ENCODE data around the gene ZNF343. TPM values are rescaled to one million over a fixed set of nuclear protein-coding genes. Genes with fewer than 3 reads are reported as not detected.

Gene ZNF343
- polyA plus RNA-seq, 1 of the 3 experiments (the other 2 are of a cell fraction), result 11.0 TPM

DNA sequence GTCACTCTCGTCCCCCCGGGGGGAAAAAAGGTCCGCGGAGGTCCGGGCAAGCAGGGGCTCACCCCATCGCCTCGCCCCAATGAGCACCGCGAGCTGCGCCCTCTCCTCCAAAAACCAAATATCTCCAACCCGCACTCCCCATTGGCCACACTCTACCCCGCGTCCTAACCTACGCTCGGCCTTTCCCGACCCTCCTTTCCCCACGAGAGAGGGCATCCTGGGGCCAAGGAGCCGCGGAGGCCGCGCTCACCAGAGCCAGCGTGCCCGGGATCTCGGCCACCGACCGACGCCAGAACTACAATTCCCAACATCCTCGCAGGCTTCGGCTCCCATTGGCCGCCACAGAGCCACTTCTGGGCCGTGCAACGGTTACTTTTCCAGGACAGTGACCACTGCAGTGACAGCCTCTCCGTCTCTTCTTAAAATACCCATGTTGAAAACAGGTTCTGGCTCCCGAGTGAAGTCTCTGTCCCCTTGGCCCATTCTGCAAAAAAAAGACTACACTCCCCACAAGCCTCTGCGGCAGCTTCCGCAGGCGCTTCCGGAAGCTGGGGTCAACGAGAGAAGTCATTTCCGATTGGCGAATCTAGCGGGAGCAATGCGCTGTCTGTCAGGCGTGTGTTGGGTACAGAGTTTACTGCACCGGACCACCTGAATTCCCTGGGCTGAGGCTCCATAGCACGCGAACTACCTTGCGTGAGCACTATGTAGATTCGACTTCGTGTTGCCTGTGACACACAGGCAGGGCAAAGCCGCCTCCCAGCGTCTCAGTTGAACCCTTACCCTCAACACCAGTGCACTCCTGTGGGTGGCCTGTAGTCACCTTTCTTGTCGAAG is at the start of gene ZNF343 (continued):
- TF ChIP-seq, protein P1, sequence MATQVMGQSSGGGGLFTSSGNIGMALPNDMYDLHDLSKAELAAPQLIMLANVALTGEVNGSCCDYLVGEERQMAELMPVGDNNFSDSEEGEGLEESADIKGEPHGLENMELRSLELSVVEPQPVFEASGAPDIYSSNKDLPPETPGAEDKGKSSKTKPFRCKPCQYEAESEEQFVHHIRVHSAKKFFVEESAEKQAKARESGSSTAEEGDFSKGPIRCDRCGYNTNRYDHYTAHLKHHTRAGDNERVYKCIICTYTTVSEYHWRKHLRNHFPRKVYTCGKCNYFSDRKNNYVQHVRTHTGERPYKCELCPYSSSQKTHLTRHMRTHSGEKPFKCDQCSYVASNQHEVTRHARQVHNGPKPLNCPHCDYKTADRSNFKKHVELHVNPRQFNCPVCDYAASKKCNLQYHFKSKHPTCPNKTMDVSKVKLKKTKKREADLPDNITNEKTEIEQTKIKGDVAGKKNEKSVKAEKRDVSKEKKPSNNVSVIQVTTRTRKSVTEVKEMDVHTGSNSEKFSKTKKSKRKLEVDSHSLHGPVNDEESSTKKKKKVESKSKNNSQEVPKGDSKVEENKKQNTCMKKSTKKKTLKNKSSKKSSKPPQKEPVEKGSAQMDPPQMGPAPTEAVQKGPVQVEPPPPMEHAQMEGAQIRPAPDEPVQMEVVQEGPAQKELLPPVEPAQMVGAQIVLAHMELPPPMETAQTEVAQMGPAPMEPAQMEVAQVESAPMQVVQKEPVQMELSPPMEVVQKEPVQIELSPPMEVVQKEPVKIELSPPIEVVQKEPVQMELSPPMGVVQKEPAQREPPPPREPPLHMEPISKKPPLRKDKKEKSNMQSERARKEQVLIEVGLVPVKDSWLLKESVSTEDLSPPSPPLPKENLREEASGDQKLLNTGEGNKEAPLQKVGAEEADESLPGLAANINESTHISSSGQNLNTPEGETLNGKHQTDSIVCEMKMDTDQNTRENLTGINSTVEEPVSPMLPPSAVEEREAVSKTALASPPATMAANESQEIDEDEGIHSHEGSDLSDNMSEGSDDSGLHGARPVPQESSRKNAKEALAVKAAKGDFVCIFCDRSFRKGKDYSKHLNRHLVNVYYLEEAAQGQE (IDR thresholded peaks at IDR 0.05; ENCODE audit: low read depth, low read length), result no peak
- TF ChIP-seq, protein P2, sequence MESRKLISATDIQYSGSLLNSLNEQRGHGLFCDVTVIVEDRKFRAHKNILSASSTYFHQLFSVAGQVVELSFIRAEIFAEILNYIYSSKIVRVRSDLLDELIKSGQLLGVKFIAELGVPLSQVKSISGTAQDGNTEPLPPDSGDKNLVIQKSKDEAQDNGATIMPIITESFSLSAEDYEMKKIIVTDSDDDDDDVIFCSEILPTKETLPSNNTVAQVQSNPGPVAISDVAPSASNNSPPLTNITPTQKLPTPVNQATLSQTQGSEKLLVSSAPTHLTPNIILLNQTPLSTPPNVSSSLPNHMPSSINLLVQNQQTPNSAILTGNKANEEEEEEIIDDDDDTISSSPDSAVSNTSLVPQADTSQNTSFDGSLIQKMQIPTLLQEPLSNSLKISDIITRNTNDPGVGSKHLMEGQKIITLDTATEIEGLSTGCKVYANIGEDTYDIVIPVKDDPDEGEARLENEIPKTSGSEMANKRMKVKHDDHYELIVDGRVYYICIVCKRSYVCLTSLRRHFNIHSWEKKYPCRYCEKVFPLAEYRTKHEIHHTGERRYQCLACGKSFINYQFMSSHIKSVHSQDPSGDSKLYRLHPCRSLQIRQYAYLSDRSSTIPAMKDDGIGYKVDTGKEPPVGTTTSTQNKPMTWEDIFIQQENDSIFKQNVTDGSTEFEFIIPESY (IDR thresholded peaks at IDR 0.05; ENCODE audit: borderline replicate concordance, low read depth), result 0 out of 2 replicates have a peak, but pooled peaks have one; percentile 25
- TF ChIP-seq POLR2AphosphoS5 (IDR thresholded peaks at IDR 0.05; ENCODE audit: low read depth, low read length) (peak; percentile 73), SMC3 (IDR thresholded peaks at IDR 0.05; ENCODE audit: low read depth, low read length) (no peak), YY1 (IDR thresholded peaks at IDR 0.05; ENCODE audit: low read depth) (no peak; the same call in 1 of the 2 replicates), TEAD4 (IDR thresholded peaks at IDR 0.05; ENCODE audit: borderline replicate concordance, insufficient read depth) (no peak)

DNA sequence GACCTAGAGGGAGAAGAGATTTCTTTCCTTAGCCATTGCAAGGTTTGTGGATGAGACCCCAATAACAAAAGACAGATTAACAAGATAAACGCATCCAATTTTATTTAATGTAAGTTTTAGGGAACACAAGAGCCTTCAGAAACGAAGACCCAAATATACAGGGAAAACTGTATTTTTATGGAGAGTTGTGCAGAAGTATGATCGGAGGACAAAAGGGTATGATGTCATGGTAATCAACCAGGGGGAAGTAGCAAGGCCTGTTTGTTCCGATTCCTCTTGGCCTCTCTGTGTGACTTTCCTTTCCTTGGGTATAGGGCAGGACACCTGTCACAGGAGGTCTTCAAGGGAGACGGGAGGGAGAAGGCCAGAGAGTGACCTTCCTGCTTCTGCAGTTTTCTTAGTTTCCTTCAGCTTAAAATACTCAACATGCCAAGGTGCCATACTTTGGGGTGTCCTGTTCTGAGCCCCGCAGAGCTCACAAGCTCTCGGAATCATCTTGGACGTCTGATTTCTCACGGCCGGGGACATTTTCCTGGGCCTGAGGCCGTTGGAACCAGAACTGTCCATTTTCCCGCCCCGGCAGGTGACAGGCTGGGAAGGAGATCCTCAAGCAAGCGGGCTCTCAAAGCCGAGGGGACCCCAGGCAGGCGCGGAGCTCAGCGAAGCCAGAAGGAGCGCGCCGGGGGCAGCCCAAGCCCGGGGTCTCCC is 49.3 kb upstream of the ZNF343 start:
- H3K36me3 ChIP-seq (replicated peaks in 1 of 2; ENCODE audit: control insufficient read depth in 1 of 2, insufficient read depth in 2 of 2, low read length in 1 of 2), result no peaks in the 10 kb centered on the region
- H3K79me2 ChIP-seq (ENCODE audit: insufficient read depth), result no peaks in the 10 kb centered on the region
- no peak overlapping the region for H2AFZ ChIP-seq (ENCODE audit: low read depth)
- POLR2A ChIA-PET, result interaction anchor here (0.6 kb wide), 1 partner anchor 105 kb away, joined by 3 read pairs; no protein-coding TSS in a partner anchor
- peaks cover 0 to 4% of the 10 kb centered on the region in 2 experiments; a peak in 1 of 4 replicates for H3K4me1 ChIP-seq (ENCODE audit: control insufficient read depth in 1 of 2, insufficient read depth in 2 of 2, low read depth in 1 of 2, low read length in 1 of 2)
- no peak overlapping the region for H3K4me3 ChIP-seq (ENCODE audit: low read depth in 2 of 2, low read length in 1 of 2)
- DNase-seq, result no peak
- 76% methylated on average over 22 of the region's 22 CpGs for WGBS (ENCODE audit: low lambda C conversion rate)
- no peak overlapping the region for H3K4me2 ChIP-seq
- no peaks in the 10 kb centered on the region for H4K20me1 ChIP-seq (ENCODE audit: insufficient read depth)
- CTCF ChIA-PET, result interaction anchor here (1.4 kb wide), 1 partner anchor 33 kb away, joined by 3 read pairs; no protein-coding TSS in a partner anchor
- no peaks in the 10 kb centered on the region; the same call in 1 of the 2 replicates for H3K27me3 ChIP-seq (ENCODE audit: insufficient read depth)
- no peaks in the 10 kb centered on the region for H3K9me3 ChIP-seq
- no peak overlapping the region for H3K27ac ChIP-seq (ENCODE audit: low read depth in 2 of 2, low read length in 1 of 2)
- no peaks in the 10 kb centered on the region for H3F3A ChIP-seq (replicated peaks; ENCODE audit: insufficient read depth)
- no peak overlapping the region for H3K9ac ChIP-seq
- H3K9me2 ChIP-seq, result no peaks in the 10 kb centered on the region
- no peak for TF ChIP-seq EZH2phosphoT487 (IDR thresholded peaks at IDR 0.05; ENCODE audit: borderline replicate concordance, low read depth)
- TF ChIP-seq ELF1 (IDR thresholded peaks at IDR 0.05), result no peak
- TF ChIP-seq, protein P3, sequence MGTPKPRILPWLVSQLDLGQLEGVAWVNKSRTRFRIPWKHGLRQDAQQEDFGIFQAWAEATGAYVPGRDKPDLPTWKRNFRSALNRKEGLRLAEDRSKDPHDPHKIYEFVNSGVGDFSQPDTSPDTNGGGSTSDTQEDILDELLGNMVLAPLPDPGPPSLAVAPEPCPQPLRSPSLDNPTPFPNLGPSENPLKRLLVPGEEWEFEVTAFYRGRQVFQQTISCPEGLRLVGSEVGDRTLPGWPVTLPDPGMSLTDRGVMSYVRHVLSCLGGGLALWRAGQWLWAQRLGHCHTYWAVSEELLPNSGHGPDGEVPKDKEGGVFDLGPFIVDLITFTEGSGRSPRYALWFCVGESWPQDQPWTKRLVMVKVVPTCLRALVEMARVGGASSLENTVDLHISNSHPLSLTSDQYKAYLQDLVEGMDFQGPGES (IDR thresholded peaks at IDR 0.05; ENCODE audit: low read depth, low read length), result no peak
- TF ChIP-seq, protein P4, sequence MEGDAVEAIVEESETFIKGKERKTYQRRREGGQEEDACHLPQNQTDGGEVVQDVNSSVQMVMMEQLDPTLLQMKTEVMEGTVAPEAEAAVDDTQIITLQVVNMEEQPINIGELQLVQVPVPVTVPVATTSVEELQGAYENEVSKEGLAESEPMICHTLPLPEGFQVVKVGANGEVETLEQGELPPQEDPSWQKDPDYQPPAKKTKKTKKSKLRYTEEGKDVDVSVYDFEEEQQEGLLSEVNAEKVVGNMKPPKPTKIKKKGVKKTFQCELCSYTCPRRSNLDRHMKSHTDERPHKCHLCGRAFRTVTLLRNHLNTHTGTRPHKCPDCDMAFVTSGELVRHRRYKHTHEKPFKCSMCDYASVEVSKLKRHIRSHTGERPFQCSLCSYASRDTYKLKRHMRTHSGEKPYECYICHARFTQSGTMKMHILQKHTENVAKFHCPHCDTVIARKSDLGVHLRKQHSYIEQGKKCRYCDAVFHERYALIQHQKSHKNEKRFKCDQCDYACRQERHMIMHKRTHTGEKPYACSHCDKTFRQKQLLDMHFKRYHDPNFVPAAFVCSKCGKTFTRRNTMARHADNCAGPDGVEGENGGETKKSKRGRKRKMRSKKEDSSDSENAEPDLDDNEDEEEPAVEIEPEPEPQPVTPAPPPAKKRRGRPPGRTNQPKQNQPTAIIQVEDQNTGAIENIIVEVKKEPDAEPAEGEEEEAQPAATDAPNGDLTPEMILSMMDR (IDR thresholded peaks at IDR 0.05), result no peak
- TF ChIP-seq, protein P2 (IDR thresholded peaks at IDR 0.05; ENCODE audit: borderline replicate concordance, low read depth), result no peak
- TF ChIP-seq, protein P1 (IDR thresholded peaks at IDR 0.05; ENCODE audit: low read depth, low read length), result no peak

Data from SK-N-SH (cell line).